Measurements from ENCODE around the gene TMA7.

GRCh38 chr3:48426944-48427629, 13.0 kb upstream of the TMA7 start:
- TF ChIP-seq CTCF (IDR thresholded peaks at IDR 0.05) (no peak), POLR2A (IDR thresholded peaks at IDR 0.05) (no peak)

Data from heart left ventricle (tissue), 13 donors.